ENCODE results near the gene HIRIP3. TPM values are rescaled to one million over a fixed set of nuclear protein-coding genes. Genes with fewer than 3 reads are reported as not detected.

The HIRIP3 gene
- total and polyA plus RNA-seq, 3 experiments from 2014 or later: 22.0 to 48.0 (median 45.6) TPM

- H3K4me3 ChIP-seq (ENCODE audit: low read length): no peak overlapping the region
- POLR2A ChIA-PET: no interaction called here
- H3K27me3 Mint-ChIP-seq: peaks cover 4 to 23% of the 10 kb centered on the region in 2 donors
- peaks cover 0 to 4% (median 0%) of the 10 kb centered on the region in 3 donors for H3K36me3 Mint-ChIP-seq
- peaks cover 0 to 6% (median 3%) of the 10 kb centered on the region in 5 donors for H3K9me3 Mint-ChIP-seq
- H3K36me3 ChIP-seq (ENCODE audit: insufficient read depth, low read length): no peaks in the 10 kb centered on the region
- H3K4me3 Mint-ChIP-seq: no peak overlapping the region
- H3K4me1 Mint-ChIP-seq: no peaks in the 10 kb centered on the region
- CTCF ChIA-PET: interaction anchor here (0.9 kb wide), 1 partner anchor 10 kb away, joined by 3 read pairs; the partner anchor contains the start of gene TMEM219
- DNase-seq: no peak
- H3K4me1 ChIP-seq (ENCODE audit: insufficient read depth, low read length): no peaks in the 10 kb centered on the region
- no peak overlapping the region for H3K27ac ChIP-seq (ENCODE audit: low read depth, low read length)
- H3K27ac Mint-ChIP-seq: peak overlapping the region in 1 of 8 donors; percentile 79
- no peaks in the 10 kb centered on the region for H3K9me3 ChIP-seq (ENCODE audit: low read length)
- H3K27me3 ChIP-seq (ENCODE audit: insufficient read depth, low read length, poor library complexity, severe bottlenecking): no peaks in the 10 kb centered on the region
Observed at GRCh38 chr16:29951625-29952365, 43.6 kb downstream of the HIRIP3 start.

GRCh38 chr16:29950806-29951461 lies 44.5 kb downstream of the HIRIP3 start:
- H3K27ac Mint-ChIP-seq: no peak overlapping the region
- H3K9me3 Mint-ChIP-seq: peaks cover 0 to 6% (median 3%) of the 10 kb centered on the region in 5 donors
- H3K4me1 ChIP-seq (ENCODE audit: insufficient read depth, low read length): no peaks in the 10 kb centered on the region
- H3K4me3 Mint-ChIP-seq: no peak overlapping the region
- no peaks in the 10 kb centered on the region for H3K4me1 Mint-ChIP-seq
- no peak for DNase-seq
- H3K36me3 Mint-ChIP-seq: peaks cover 0 to 4% (median 0%) of the 10 kb centered on the region in 3 donors
- no peaks in the 10 kb centered on the region for H3K36me3 ChIP-seq (ENCODE audit: insufficient read depth, low read length)
- CTCF ChIA-PET: interaction anchor here (0.9 kb wide), 1 partner anchor 11 kb away, joined by 3 read pairs; the partner anchor contains the start of gene TMEM219
- H3K27me3 Mint-ChIP-seq: peaks cover 4 to 23% of the 10 kb centered on the region in 2 donors
- no peaks in the 10 kb centered on the region for H3K9me3 ChIP-seq (ENCODE audit: low read length)
- H3K4me3 ChIP-seq (ENCODE audit: low read length): no peak overlapping the region
- no peaks in the 10 kb centered on the region for H3K27me3 ChIP-seq (ENCODE audit: insufficient read depth, low read length, poor library complexity, severe bottlenecking)
- POLR2A ChIA-PET: no interaction called here
- no peak overlapping the region for H3K27ac ChIP-seq (ENCODE audit: low read depth, low read length)

GRCh38 chr16:29947897-29948296 lies 47.5 kb downstream of the HIRIP3 start:
- Histone ChIP-seq H3K36me3 (ENCODE audit: insufficient read depth, low read length) (no peaks in the 10 kb centered on the region), H3K4me1 (ENCODE audit: insufficient read depth, low read length) (no peaks in the 10 kb centered on the region), H3K9me3 (ENCODE audit: low read length) (no peaks in the 10 kb centered on the region), H3K4me3 (ENCODE audit: low read length) (no peak overlapping the region), H3K27ac (ENCODE audit: low read depth, low read length) (no peak overlapping the region), H3K27me3 (ENCODE audit: insufficient read depth, low read length, poor library complexity, severe bottlenecking) (no peaks in the 10 kb centered on the region)
- ChIA-PET CTCF (interaction anchor here (0.7 to 0.8 kb wide), 2 partner anchors 10 to 38 kb away, joined by 3 read pairs; no protein-coding TSS in a partner anchor), POLR2A (no interaction called here)
- Mint-ChIP-seq H3K27ac (no peak overlapping the region), H3K4me1 (no peaks in the 10 kb centered on the region), H3K27me3 (peaks cover 4 to 23% of the 10 kb centered on the region in 2 donors), H3K36me3 (peaks cover 0 to 4% (median 0%) of the 10 kb centered on the region in 3 donors), H3K9me3 (peaks cover 0 to 6% (median 3%) of the 10 kb centered on the region in 5 donors), H3K4me3 (no peak overlapping the region)
- DNase-seq: no peak

- no peak for DNase-seq
- no peak overlapping the region for H3K4me3 ChIP-seq (ENCODE audit: low read length)
- peak overlapping the region; percentile 65 for H3K27ac ChIP-seq (ENCODE audit: low read depth, low read length)
- Mint-ChIP-seq H3K27me3 (peaks cover 4% of the 10 kb centered on the region in 2 donors), H3K27ac (peak overlapping the region in 1 of 8 donors; percentile 7), H3K4me1 (no peaks in the 10 kb centered on the region), H3K4me3 (no peak overlapping the region), H3K9me3 (no peaks in the 10 kb centered on the region), H3K36me3 (no peaks in the 10 kb centered on the region)
- ChIA-PET CTCF (interaction anchor here (1.4 kb wide), 1 partner anchor 28 kb away, joined by 3 read pairs; no protein-coding TSS in a partner anchor), POLR2A (no interaction called here)
- H3K27me3 ChIP-seq (ENCODE audit: insufficient read depth, low read length, poor library complexity, severe bottlenecking): no peaks in the 10 kb centered on the region
- no peaks in the 10 kb centered on the region for H3K9me3 ChIP-seq (ENCODE audit: low read length)
- no peaks in the 10 kb centered on the region for H3K4me1 ChIP-seq (ENCODE audit: insufficient read depth, low read length)
- H3K36me3 ChIP-seq (ENCODE audit: insufficient read depth, low read length): no peaks in the 10 kb centered on the region
Observed at GRCh38 chr16:29943846-29944799, 51.3 kb downstream of the HIRIP3 start.

Other genes with a start within 250 kb of the HIRIP3 start
- gene C16orf54, start 249.6 kb downstream of the HIRIP3 start, total RNA-seq: 10 to 100 TPM; 32.3 to 33.3 TPM
- 45.0 TPM for gene C16orf54, start 249.6 kb downstream of the HIRIP3 start, polyA plus RNA-seq
- gene ZG16, start 217.4 kb downstream of the HIRIP3 start, total RNA-seq: not detected
- not detected for gene ZG16, start 217.4 kb downstream of the HIRIP3 start, polyA plus RNA-seq
- 100 to 1,000 TPM; 118 to 131 TPM for gene KIF22, start 204.9 kb downstream of the HIRIP3 start, total RNA-seq
- gene KIF22, start 204.9 kb downstream of the HIRIP3 start, polyA plus RNA-seq: 61.2 TPM
- gene MAZ, start 189.1 kb downstream of the HIRIP3 start, total RNA-seq: 100 to 1,000 TPM; 455 to 478 TPM
- 85.7 TPM for gene MAZ, start 189.1 kb downstream of the HIRIP3 start, polyA plus RNA-seq
- 1 to 10 TPM; 1.2 to 1.3 TPM for gene PRRT2, start 183.4 kb downstream of the HIRIP3 start, total RNA-seq
- gene PRRT2, start 183.4 kb downstream of the HIRIP3 start, polyA plus RNA-seq: 0.18 TPM
- 10 to 100 TPM; 41.9 to 44.3 TPM for gene PAGR1, start 179.5 kb downstream of the HIRIP3 start, total RNA-seq
- gene PAGR1, start 179.5 kb downstream of the HIRIP3 start, polyA plus RNA-seq: 53.1 TPM
- 10 to 100 TPM; 54.5 to 55.4 TPM for gene MVP, start 175.2 kb downstream of the HIRIP3 start, total RNA-seq
- gene MVP, start 175.2 kb downstream of the HIRIP3 start, polyA plus RNA-seq: 155 TPM
- 10 to 100 TPM; 63.9 to 68.4 TPM for gene CDIPT, start 132.4 kb downstream of the HIRIP3 start, total RNA-seq
- 109 TPM for gene CDIPT, start 132.4 kb downstream of the HIRIP3 start, polyA plus RNA-seq
- gene SEZ6L2, start 96.1 kb downstream of the HIRIP3 start, total RNA-seq: under 1 TPM; 0.07 to 0.15 TPM
- gene SEZ6L2, start 96.1 kb downstream of the HIRIP3 start, polyA plus RNA-seq: not detected
- gene ASPHD1, start 95.1 kb downstream of the HIRIP3 start, total RNA-seq: 1 to 10 TPM; 1.2 to 1.7 TPM
- not detected for gene ASPHD1, start 95.1 kb downstream of the HIRIP3 start, polyA plus RNA-seq
- gene KCTD13, start 69.4 kb downstream of the HIRIP3 start, total RNA-seq: 10 to 100 TPM; 35.7 to 37.1 TPM
- 15.9 TPM for gene KCTD13, start 69.4 kb downstream of the HIRIP3 start, polyA plus RNA-seq
- 10 to 100 TPM; 36.8 to 43.4 TPM for gene TMEM219, start 33.5 kb downstream of the HIRIP3 start, total RNA-seq
- 168 TPM for gene TMEM219, start 33.5 kb downstream of the HIRIP3 start, polyA plus RNA-seq
- gene TAOK2, start 21.7 kb downstream of the HIRIP3 start, total RNA-seq: 10 to 100 TPM; 41.8 to 44.3 TPM
- 7.1 TPM for gene TAOK2, start 21.7 kb downstream of the HIRIP3 start, polyA plus RNA-seq
- 100 to 1,000 TPM; 121 to 123 TPM for gene INO80E, start 624 bp upstream of the HIRIP3 start, total RNA-seq
- gene INO80E, start 624 bp upstream of the HIRIP3 start, polyA plus RNA-seq: 6.5 TPM
- gene DOC2A, start 15.4 kb upstream of the HIRIP3 start, total RNA-seq: under 1 TPM; 0.13 to 0.42 TPM
- gene DOC2A, start 15.4 kb upstream of the HIRIP3 start, polyA plus RNA-seq: not detected
- not detected for gene C16orf92, start 27.6 kb upstream of the HIRIP3 start, total RNA-seq
- gene C16orf92, start 27.6 kb upstream of the HIRIP3 start, polyA plus RNA-seq: not detected
- gene TLCD3B, start 35.7 kb upstream of the HIRIP3 start, total RNA-seq: under 1 TPM; 0.55 to 0.84 TPM
- gene TLCD3B, start 35.7 kb upstream of the HIRIP3 start, polyA plus RNA-seq: not detected
- 1,000 to 10,000 TPM; 1,907 to 1,909 TPM for gene ALDOA, start 70.1 kb upstream of the HIRIP3 start, total RNA-seq
- gene ALDOA, start 70.1 kb upstream of the HIRIP3 start, polyA plus RNA-seq: 1,157 TPM
- 100 to 1,000 TPM; 137 to 149 TPM for gene PPP4C, start 80.4 kb upstream of the HIRIP3 start, total RNA-seq
- gene PPP4C, start 80.4 kb upstream of the HIRIP3 start, polyA plus RNA-seq: 201 TPM
- under 1 TPM; 0.71 to 0.83 TPM for gene TBX6, start 96.3 kb upstream of the HIRIP3 start, total RNA-seq
- not detected for gene TBX6, start 96.3 kb upstream of the HIRIP3 start, polyA plus RNA-seq
- gene YPEL3, start 100.6 kb upstream of the HIRIP3 start, total RNA-seq: 10 to 100 TPM; 32.6 to 36.1 TPM
- 326 TPM for gene YPEL3, start 100.6 kb upstream of the HIRIP3 start, polyA plus RNA-seq
- gene GDPD3, start 117.9 kb upstream of the HIRIP3 start, total RNA-seq: 1 to 10 TPM; 4.7 to 5.3 TPM
- not detected for gene GDPD3, start 117.9 kb upstream of the HIRIP3 start, polyA plus RNA-seq
- 10 to 100 TPM; 38.3 to 43.0 TPM for gene MAPK3, start 127.6 kb upstream of the HIRIP3 start, total RNA-seq
- gene MAPK3, start 127.6 kb upstream of the HIRIP3 start, polyA plus RNA-seq: 7.0 TPM
- gene CORO1A, start 188.0 kb upstream of the HIRIP3 start, total RNA-seq: 100 to 1,000 TPM; 889 to 952 TPM
- gene CORO1A, start 188.0 kb upstream of the HIRIP3 start, polyA plus RNA-seq: 1,446 TPM
- gene BOLA2B, start 198.0 kb upstream of the HIRIP3 start, total RNA-seq: 100 to 1,000 TPM; 268 to 271 TPM
- gene BOLA2B, start 198.0 kb upstream of the HIRIP3 start, polyA plus RNA-seq: 208 TPM
- 10 to 100 TPM; 63.6 to 70.9 TPM for gene SLX1A, start 198.3 kb upstream of the HIRIP3 start, total RNA-seq
- gene SLX1A, start 198.3 kb upstream of the HIRIP3 start, polyA plus RNA-seq: 68.8 TPM
- gene SULT1A3, start 203.6 kb upstream of the HIRIP3 start, total RNA-seq: 10 to 100 TPM; 12.7 to 17.6 TPM
- gene SULT1A3, start 203.6 kb upstream of the HIRIP3 start, polyA plus RNA-seq: 1.4 TPM